Measurements from ENCODE around the gene DACT2.
"Not testable (repeated sequence)": the region's sequence is repeated elsewhere in the genome, so short reads cannot be mapped to it uniquely, and the experiment has no call there.

Gene DACT2

DNA sequence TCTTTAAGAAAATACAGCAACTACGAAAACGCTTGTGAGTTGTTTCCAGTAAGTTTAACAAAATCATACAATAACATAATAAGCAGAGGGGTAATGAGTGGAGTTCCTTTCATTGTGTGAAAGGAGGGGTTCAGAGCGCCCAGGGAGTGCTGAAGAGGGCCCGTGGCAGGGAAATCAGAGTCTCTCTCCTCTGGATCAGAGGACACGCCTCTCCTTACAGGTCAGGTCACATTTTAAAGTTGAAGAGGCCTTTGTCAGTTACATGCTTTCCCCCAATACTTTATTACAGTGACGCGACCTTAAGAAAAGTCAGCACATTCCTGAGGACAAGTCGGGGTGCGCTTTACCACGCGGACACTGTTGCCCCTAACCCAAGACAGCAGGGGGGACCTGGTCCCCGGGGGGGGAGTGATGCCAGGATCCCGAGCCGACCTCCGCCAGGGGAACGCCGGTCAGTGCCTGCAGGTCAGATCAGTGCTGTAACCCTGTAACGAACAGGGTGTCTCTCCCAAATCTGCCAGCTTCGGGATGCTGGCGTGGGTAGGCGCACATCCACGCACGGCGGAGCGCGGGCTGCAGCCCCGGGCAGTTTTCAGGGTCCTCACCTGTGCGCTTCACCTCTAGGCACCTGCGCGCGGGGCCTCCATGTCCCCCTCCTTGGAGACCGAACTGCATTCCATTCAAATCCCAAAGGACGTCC lies 848 bp downstream of the DACT2 start:
- DNase-seq (ENCODE audit: low spot score): no peak

DNA sequence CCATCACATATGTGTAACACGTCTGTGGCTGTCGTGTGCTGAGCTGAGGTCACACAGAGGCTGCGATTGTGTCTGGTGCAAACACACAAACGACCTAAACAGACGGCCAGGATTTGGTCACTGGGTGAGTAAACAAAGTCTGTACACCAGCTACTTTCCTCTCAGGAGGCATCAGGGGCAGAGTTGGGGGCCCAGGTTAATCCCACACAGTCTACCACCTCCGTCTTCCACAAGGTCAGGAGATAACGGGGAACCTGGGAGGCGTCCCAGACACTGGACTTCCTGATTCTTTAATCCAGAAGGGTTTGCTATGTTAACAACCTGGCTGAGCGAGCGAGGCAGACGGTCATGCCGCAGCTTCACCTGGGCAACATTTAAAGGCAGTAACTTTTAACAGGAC lies 1.5 kb downstream of the DACT2 start:
- DNase-seq (ENCODE audit: low spot score): no peak

DNA sequence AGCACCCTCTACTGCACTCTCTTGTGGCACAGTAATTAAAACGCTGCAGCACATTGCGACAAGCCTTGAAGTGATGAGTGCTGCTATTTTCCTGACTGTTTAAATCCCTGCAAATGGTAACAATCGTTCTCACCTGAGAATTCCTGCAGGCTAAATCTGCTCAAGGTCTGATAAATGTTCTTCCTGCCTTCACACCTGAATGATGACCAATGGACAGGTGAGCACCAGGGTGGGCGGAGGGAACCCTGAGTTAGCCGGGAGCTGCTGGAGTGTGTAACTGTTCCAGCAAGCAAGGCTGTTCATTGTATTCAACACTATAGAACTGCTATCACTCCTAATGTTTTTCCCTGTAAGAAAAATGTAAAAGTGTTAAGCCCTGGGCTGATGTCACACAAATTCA lies 4.0 kb downstream of the DACT2 start:
- no peak for DNase-seq (ENCODE audit: low spot score)

DNA sequence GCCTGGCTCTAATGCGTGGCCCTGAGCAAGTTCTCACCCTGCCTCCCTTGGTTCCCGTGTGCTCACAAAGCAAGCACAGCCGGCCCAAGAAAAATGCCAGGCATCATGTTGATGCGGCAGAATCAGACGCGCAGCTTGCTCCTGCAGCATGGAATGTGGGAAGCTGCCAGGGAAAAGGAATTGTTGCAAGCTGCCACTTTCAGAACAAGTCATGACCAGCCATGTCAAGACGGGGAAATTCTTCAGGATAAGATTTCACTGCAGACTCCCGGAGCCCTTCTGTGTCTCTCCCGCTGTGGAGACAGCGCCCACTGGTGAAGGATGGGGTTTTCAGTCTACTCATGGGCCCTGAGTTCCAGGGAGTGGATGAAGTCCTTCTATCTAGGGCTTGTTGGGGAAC lies 4.6 kb downstream of the DACT2 start:
- DNase-seq (ENCODE audit: low spot score): no peak

DNA sequence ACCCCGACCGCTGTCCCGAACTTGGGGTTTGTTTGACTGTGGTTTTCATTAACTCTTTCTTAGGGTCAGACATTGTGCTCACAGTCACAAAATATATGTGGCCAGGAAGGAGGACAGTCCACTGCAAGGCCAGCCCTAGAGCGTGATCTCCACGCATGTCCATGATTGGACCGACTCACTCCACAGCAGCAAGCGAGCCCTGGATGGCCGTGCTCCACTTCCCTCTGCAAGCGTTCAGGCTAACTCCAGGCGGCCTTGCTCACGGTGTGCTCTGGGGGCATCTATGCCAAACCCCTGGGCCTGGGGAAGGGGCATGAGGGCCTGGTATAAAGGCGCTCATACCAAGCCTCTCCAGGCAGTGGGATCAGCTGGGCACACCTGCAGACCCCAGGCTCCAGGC lies 5.6 kb downstream of the DACT2 start:
- DNase-seq (ENCODE audit: low spot score): no peak

DNA sequence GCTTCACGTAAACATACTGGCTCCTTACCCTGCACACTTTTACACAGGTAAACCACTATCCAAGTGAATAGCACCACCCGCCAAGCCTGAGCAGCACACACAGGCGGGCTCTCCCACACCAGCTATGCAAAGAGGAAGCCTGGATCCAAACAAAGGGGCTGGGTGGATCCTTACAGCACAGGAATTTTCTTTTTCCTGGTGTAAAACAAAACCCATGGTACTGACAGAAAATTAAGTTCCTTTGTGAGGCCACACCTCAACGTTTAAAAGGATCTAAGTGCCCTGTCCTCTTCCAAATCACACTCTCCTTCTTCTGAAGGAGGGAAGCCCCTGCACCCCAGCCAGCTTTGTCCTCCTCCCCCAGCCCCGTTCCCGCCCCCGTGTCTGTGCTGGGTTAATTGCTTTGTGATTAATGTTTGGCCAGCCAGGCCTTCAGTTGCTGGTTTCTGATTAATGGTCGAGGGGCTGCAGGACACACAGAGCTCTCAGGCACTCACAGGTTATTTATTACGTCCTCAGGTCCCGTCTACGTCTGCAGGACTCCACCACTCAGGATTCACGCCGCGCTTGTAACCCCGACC lies 6.1 kb downstream of the DACT2 start:
- no peak for DNase-seq (ENCODE audit: low spot score)

DNA sequence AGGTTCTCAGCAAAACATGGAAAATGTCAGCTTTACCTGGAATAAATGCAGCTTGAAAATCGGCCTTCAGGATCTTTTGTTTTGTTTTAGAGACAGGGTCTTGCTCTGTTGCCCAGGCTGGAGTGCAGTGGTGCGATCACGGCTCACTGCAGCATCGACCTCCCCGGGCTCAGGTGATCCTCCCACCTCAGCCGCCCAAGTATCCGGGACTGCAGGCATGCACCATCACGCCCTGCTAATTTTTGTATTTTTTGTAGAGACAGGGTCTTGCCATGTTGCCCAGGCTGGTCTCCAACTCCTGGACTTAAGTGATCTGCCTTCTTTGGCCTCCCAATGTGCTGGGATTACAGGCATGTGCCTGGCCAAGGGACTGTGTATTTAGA lies 7.5 kb downstream of the DACT2 start:
- DNase-seq (ENCODE audit: low spot score): not testable (repeated sequence)

DNA sequence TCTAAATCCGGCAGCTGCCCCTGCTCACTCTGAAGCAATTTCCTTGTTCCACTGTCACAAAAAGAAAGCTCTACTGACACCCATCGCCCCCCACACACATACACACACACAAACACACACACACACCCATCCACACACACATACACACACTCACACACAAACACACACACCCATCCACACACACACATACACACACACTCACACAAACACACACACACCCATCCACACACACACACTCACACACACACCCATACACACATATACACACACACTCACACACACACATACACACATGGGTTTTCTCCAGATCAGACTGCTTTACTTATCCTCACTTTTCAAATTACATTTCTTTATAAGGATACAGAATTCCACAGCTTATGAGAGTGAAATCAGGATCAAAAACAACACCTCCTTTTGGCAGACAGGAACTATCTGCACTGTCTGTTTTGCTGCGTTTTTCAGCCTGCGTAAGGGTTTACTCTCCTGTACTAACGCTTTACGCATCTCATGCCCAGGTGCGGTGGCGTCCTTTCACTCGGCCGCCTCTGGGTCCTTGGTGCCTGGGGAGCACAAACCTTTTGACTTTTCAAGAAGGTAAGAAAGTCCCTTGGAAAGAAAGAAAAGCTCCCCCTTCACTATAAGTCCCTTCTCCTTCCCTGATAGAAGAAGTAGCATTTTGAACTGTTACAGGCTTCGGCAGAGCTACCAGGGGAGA lies 8.0 kb downstream of the DACT2 start:
- no peak for DNase-seq (ENCODE audit: low spot score)

DNA sequence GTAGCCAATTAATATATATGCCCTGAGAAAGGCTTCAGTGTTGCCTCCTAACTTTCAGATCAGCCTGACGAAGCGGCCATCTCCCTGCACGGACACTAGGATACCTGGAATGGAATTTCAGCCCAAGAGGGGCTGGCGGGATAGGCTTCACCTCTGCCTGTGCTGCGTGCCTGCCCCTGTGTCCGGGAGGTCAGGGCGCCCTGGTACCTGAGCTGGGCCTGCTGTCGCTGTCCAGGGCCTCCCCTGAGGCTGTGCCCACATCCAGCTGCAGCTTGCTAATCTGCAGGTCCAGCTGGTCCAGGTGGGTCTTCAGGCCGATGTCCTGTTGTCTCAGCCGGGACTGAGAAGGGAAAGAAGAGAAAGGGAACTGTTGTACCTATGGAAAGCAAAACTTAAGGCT lies 8.6 kb downstream of the DACT2 start:
- DNase-seq (ENCODE audit: low spot score): no peak

DNA sequence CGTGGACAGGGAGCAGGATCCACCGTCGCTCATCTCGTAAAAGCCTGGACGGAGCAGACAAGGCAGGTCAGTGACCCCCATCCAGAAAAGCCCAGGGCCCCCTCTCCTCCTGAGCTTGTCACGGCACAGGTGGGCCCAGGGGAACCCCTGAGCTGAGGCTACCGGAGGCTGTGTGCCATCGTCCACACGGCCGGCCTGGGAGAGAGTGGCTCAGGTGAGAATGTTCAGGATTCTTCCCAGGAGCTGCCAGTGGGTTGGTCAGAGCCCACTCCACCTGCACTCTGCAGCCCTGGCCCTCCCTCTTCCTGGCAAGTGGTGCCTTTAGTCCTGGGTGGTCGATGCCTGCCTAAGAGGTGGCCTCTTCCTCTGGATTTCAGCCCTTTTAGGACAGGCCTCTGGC lies 9.2 kb downstream of the DACT2 start:
- no peak for DNase-seq (ENCODE audit: low spot score)

DNA sequence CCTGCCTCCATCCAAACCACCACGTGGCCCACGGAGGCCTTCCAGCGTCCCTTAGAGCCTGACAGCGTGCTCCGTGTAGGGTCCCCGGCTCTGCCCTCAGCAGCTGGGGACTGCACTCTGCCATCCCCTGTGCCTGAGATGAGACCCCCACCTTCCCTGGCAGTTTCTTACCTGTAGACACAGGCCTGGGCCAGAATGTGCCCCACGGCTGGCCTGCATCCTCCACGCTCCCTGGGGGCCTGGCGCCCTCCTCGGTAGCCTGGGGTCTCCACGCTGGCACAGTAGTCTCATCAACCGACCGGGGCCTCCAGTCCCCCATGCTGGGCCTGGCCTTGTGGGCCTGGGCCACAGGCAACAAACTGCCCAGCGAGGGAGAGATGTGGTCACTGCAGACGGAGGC lies 9.6 kb downstream of the DACT2 start:
- DNase-seq (ENCODE audit: low spot score): no peak

DNA sequence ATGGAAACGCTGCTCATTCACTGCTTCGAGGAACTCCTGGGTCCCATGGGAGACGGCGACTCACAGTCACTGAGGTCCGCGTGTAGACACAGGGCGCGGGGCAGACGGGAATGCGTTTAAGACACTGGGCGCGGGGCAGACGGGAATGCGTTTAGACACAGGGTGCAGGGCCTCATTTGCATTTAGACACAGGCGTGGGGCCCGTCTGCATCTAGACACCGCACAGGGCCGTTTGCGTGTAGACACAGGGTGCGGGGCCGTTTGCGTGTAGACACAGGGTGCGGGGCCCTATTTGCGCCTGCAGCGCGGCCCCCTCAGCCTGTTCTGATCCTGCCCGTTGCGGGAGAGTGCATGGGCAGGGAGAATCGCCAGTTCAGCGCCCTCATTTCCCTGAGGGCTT lies 10.4 kb downstream of the DACT2 start:
- DNase-seq (ENCODE audit: low spot score): no peak

DNA sequence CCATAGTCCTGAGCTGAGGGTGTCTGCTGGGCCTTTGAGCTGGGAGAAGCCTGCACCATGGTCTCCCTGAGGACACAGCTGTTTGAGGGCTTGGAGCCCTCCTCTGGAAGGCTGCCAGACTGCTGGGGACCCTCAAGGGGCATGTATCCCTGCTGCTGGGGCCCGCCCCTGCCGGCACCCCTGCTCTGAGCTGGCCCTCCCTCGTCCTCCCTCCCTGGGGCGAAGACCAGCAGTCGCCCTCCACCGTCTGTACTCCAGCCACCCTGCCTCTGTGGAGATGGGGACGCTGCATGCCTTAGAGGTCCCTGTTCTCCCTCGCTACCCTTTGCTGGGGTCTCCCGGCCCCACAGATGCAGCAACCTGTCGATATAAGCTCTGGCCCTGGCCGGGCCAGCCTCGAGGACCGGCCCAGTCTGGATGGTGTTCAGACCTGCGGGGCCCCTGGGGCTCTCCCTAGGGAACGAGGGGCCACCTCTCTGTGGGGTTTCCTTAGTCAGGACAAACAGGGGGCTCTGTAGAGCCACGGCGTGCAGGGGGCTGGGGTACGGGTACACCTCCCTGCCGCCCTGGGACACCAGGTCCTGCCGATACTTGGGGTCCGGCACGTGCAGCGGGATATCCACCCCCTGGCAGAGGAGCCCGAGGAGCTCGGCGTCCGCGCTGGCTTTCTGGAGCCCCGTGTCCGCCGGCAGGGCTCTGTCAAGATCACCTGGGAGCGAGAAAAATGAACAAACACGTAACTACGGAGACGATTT lies 11.0 kb downstream of the DACT2 start:
- no peak for DNase-seq (ENCODE audit: low spot score)

DNA sequence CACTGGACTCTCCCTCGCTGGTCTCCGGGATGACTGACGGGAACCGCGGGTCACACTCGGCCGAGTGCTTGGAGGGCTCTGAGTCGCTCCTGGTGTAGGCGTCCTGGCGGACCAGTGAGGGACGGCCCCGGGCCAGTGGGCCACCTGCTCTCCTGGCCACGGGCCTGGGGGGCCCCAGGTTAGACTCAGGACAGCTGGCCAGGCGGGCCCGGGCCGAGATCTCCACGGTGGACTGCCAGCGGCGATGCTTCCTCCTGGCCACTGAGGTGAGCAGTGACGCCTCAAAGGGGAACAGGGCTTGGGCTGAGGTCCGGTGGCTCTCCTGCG lies 11.9 kb downstream of the DACT2 start:
- no peak for DNase-seq (ENCODE audit: low spot score)

DNA sequence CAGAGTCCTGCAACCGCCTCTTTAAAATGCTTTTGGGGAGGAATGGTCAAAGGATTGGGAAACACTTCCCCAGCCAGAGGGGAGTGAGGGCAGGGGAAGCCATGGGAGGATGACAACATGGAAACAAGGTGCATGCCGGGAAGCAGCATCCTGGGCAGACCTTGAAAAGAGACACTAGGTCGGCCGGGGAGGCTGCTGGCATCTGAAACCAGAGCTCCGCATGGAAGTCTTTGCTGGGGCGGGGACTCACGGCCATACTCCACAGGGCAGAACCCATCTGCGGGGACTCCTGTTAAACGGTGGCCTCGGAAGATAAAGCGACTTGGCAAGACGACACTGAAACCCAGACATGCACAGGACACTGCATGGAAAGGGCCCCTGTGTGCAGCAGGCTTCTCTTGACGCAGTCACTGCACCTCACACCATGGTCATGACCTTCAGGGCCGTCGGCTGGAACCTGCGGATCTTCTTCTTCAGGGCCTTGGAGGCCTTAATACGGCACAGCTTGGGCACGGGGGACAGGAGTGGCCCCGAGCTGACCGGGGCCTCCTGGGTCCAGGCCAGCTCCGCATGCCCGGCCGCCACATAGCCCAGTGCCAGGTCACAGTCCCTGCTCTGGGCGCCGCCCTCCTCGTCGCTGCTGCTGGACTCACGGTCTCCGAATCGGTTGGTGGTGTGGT lies 12.4 kb downstream of the DACT2 start:
- DNase-seq (ENCODE audit: low spot score): no peak

DNA sequence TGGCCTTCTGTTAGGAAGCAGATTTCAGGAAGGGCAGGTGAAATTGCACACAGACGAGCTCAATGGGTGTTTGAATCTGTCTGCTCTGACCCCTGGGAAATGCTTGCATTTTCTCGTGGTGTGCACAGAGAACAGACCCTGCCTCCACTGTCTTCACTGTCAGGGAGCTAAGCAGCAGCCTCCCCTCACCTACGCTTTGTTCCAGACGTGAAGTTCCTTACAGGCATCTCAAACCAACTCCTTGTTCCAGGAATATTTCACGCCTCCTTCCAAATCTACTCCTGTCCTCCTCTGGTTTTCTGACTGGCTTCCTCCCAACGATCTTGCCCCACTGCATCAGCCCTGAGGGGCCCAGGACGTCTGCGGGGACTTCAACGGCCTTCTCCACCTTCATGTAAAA lies 13.7 kb downstream of the DACT2 start:
- no peak for DNase-seq (ENCODE audit: low spot score)

DNA sequence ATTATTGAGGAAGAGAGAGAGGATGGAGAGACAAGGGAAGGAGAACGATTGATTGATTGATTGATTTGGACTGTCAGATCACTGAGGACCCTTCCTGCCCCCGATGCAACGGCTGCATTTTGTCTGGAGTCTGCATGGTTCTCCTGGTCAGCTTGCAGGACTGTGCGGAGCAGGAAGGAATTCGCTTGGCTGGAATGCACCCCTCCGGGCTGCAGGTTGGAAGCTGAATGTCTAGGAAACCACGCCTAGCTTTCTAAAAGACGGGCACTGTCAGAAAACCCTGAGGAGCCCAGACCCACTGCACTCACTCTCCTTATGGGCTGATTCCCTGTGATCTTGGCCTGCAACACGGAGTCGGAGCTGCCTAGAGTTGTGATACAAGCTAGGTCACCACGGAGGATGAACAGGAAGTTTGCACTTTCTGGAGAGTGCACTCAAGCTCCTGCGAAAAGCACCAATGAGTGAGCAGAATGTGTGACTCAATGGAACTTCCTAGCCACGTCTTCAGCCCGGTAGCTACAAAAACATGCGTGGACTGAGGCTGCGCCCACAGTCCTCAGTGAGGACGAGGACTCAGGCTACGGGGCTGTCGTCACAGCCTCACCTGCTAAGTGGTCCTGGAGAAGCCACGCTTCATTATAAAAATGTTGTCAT lies 14.4 kb downstream of the DACT2 start:
- DNase-seq (ENCODE audit: low spot score): no peak

DNA sequence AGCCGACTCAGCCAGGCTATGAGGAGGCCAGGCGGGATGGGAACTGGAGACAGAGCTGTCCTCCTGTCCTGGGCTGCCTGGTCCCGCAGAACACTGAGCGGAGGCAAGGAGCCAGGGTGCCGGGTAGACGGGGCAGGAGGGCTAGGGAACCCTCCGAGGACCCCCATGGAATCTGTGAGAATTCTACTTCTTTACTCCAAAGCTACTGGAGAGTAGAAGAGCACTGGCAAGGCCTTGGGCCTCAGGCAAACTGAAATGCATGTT lies 14.9 kb downstream of the DACT2 start:
- no peak for DNase-seq (ENCODE audit: low spot score)

DNA sequence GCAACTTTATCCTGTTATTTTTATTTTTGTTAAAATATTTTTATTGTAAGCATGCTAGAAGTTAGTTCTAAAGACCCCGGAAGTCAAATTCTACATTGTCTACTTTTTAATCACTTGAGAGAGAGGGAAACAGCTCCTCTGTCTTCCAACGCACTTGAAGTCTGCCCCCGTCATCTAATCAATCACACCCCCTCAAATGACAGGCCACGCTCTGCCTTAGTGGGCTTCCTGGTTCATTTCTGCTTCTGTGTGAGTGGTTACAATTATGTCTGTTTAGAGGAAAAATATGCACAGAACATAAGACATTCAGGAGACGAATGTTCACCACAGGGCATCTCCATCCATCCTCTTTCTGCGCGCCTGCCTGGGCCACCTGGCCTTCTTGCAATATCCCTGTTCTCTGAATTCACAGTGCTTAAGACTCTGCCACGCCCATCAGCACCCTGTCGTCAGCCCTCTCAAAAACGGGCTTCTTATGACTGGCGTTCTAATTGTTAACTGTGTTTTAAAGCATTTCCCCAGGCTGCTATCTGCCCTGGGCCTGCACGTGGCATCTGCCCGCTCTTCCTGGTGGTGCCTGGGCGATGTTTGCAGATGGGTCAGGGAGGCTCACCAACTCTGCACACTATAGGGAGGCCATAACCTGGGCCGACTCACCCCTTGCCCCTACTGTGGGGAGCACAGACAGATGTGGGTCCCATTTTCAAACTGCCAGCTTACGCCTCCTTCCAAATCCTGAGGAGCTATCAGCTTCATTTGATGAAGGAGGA lies 15.4 kb downstream of the DACT2 start:
- DNase-seq (ENCODE audit: low spot score): no peak

DNA sequence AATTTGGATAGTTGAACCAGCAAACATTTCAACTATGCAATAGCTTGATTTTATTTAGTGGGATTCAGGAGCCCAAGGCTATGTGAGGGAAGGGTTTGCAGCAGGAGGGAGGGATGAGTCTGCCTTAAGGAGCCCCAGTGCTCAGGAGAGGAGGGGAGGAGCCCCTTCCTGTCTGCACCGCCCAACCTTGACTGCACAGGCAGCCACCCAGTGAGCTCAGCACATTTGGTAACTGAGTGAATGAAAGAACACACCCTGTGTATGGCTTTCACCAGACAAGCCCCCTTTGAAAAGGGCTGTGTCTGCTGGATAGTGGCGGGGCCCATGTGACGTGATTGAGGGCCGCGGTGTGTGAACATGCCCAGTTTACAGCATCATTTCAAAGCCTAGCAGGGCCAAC lies 17.0 kb downstream of the DACT2 start:
- no peak for DNase-seq (ENCODE audit: low spot score)

DNA sequence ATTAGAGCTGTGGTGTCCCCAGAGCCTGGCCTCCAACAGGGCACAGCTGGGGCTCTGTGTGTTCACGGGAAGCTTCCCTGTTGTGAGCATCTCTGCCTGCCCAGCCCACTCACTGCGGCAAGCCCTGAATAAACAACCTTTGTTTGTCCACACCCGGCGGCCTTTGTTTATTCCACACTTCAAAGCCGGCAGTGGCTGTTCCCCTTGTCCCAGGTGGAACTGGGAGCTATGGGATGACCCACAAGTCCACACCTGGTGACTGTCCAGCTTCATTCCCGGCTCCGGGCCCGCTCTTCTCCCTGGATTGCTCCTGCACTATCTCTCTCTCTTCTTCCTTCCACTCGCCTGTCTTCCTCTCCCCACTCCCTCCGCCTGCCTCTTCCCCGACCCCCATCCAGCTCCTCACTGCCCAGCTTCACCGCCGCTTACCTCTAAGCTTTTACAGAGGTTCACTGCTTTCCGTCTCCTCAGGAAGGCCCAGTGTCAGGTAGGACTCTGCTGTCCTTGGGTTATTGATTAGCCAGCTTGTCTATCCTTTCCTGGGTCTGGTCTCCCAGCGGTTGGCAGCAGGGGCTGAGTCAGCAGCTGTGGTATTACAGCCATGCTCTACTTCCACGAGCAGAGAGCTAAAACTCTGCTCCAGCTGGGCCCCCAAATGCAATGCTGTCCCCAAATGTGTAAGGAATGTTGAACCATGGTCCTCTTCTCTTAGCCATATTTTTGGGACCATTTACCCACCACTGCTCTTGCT lies 17.8 kb downstream of the DACT2 start:
- DNase-seq (ENCODE audit: low spot score): no peak

Data from D341Med (cell line).